Vagina (tissue), 2 donors: Measurements from ENCODE around the gene SLC23A2. TPM values are rescaled to one million over a fixed set of nuclear protein-coding genes. Genes with fewer than 3 reads are reported as not detected.
A peak's percentile ranks its signal among the peaks of the same experiment; 100 is the strongest.

ENCODE experiments used
- DNase-seq, 2 donors: peaks; one replicate each; pipeline ENCODE4 v3.0.0-alpha.2; 2017; ENCODE audit errors: extremely low spot score in 2 of 2
- H3K27ac ChIP-seq: fragments of 200-600 bp; sonication (generic); one replicate; pipeline ENCODE4 v1.5.1; 2019
- H3K27me3 ChIP-seq: fragments of 200-600 bp; sonication (generic); one replicate; pipeline ENCODE4 v1.5.1; 2019
- H3K36me3 ChIP-seq, 2 donors: fragments of 200-600 bp; sonication (generic); one replicate each; pipeline ENCODE4 v1.5.1; 2017 to 2019
- H3K4me1 ChIP-seq: fragments of 200-600 bp; sonication (generic); one replicate; pipeline ENCODE4 v1.5.1; 2019
- H3K4me3 ChIP-seq, 2 donors: fragments of 200-600 bp; sonication (generic); 1 replicate in 1 of 2; 2 replicates in 1 of 2; pipeline ENCODE4 v1.5.1; 2016 to 2019
- H3K9me3 ChIP-seq: fragments of 200-600 bp; sonication (generic); one replicate; pipeline ENCODE4 v1.5.1; 2019
- CTCF ChIP-seq, 3 experiments: fragments of 450-650 bp in 2 of 3; fragments of 200-600 bp in 1 of 3; sonication (generic) in 1 of 3; IDR thresholded peaks; one replicate each; pipeline ENCODE4 v1.5.1; 2017 to 2019; ENCODE audit warnings: antibody characterized with exemption in 3 of 3, mild to moderate bottlenecking in 2 of 3, moderate library complexity in 2 of 3
- POLR2A ChIP-seq, 2 donors: fragments of 450-650 bp; IDR thresholded peaks; one replicate each; pipeline ENCODE4 v1.6.1; 2017; ENCODE audit warnings: antibody characterized with exemption in 2 of 2, mild to moderate bottlenecking in 2 of 2, moderate library complexity in 2 of 2
- POLR2AphosphoS5 ChIP-seq, 2 donors: sonication (generic); formaldehyde crosslinking; IDR thresholded peaks; one replicate each; pipeline ENCODE4 v1.9.0; 2017; ENCODE audit warnings: antibody characterized with exemption in 2 of 2, mild to moderate bottlenecking in 2 of 2, low read depth in 1 of 2; ENCODE audit not compliant: insufficient read depth in 1 of 2
- intact Hi-C: fragments of 100-400 bp; cut with DNase I; formaldehyde crosslinking; loops from one replicate; pipeline ENCODE4 v1.15.1; 2023
- total RNA-seq: library from RNA; depleted of rRNA; stranded (reverse); fragments of >200 nt; gene quantifications from one replicate; pipeline ENCODE4 v1.2.3, GENCODE V29; 2016

The SLC23A2 gene
- total RNA-seq, 1 donor from 2014 or later = 14.7 TPM

DNA sequence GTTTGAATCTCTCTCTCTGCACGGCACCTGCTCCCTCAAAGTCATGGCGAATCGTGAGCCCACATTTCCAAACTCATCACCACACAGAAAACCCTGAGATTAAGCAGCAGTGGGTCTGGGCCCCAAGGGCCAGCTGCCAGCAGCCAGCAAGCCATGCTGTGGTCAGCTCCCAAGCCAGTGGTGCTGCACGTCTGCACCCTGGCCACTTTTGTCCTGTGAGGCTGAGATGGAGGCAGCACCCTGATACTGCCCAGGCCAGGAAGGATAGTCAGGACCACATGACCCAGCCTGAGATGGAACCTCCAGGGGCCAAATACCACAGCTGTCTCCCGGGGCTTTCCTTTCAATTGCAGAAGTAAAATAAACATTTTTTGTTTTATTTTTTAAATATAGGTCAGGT lies 185.7 kb downstream of the SLC23A2 start:
- no peak for TF ChIP-seq POLR2A (IDR thresholded peaks at IDR 0.05)
- Histone ChIP-seq H3K27me3 (no peaks in the 10 kb centered on the region), H3K4me1 (peaks cover 32% of the 10 kb centered on the region), H3K4me3 (no peak overlapping the region), H3K36me3 (no peaks in the 10 kb centered on the region), H3K9me3 (no peaks in the 10 kb centered on the region), H3K27ac (peak overlapping the region; percentile 69)
- intact Hi-C loops = no loop called here
- DNase-seq = no peak

DNA sequence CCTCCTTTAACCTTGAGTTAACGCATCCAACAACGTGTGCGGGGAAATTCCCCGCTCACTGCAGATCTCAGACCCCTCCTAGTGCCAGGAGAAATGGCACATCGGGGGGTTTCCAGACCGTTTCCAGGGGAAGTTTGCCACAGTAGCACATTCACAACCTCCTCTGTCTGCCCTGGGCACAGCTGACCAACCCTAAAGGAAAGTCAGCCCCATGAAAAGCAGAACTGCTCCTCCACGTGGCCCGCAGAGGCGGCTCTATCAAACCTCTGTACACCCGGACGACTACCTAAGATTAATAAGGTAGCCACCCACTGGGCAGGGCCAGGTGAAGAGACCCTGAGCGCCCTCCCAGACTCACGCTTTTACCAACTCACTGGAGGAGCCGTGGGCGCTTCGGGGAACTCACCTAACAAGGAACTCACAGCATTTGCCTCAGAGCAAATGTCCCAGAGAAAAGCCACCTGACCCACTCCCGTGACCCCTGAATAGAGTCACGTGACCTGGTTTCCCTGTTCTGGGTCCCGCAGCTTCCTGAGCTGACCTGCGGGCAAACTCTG lies 186.5 kb downstream of the SLC23A2 start:
- Histone ChIP-seq H3K9me3 (no peaks in the 10 kb centered on the region), H3K27me3 (no peaks in the 10 kb centered on the region), H3K4me3 (peak overlapping the region in 1 of 2 donors; percentile 5), H3K27ac (peak overlapping the region; percentile 69), H3K36me3 (no peaks in the 10 kb centered on the region), H3K4me1 (peaks cover 39% of the 10 kb centered on the region)
- no peak for TF ChIP-seq POLR2A (IDR thresholded peaks at IDR 0.05)
- no peak for TF ChIP-seq CTCF (IDR thresholded peaks at IDR 0.05)
- no peak for TF ChIP-seq POLR2AphosphoS5 (IDR thresholded peaks at IDR 0.05; ENCODE audit: insufficient read depth in 1 of 2, low read depth in 1 of 2)
- no peak for DNase-seq
- intact Hi-C loops = no loop called here

DNA sequence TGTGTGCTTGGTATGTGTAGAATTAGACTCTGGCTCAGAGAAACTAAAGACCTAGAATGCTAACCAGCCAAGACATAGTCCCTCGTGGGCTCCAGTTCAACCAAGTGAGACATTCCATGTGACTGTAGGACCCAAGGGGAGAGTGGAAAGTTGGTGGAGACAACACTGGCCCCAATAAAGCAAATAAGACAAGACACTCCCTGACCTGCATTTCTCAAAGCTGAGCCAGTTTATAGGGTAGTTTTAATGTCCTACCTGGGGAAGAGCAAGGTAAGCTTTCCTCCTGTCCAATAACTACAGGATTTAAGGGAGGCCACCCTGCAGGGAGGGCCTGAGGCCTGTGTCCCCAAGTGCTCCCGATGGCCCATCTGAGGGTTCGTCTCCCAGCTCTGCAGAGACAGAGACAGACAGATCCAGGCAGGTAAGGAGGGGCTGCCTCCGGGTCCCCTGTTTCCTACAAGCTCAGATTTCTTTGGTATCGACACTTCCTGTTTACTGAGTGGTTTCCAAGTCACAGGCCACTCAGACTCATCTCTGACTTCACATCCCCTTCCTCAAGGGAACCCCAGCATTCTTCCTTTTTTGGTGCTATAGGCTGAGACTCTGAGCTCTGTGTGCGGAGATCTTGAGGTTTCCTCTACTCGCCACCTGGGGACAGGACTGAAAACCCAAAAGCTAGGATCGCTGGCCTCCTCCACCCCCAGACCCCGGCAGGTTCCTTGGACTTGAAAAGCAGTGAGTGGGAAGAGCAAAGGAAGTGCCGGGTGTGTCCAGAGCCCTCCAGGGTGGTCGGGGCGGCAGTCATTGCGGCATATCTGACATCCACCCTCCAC lies 187.2 kb downstream of the SLC23A2 start:
- TF ChIP-seq CTCF (IDR thresholded peaks at IDR 0.05) (no peak), POLR2AphosphoS5 (IDR thresholded peaks at IDR 0.05; ENCODE audit: insufficient read depth in 1 of 2, low read depth in 1 of 2) (peak in 1 of 2 donors; percentile 38), POLR2A (IDR thresholded peaks at IDR 0.05) (peak in 1 of 2 donors; percentile 34)
- Histone ChIP-seq H3K4me1 (peaks cover 46% of the 10 kb centered on the region), H3K36me3 (no peaks in the 10 kb centered on the region), H3K9me3 (no peaks in the 10 kb centered on the region), H3K4me3 (peak overlapping the region in 1 of 2 donors; percentile 5), H3K27ac (peak overlapping the region; percentile 69), H3K27me3 (no peaks in the 10 kb centered on the region)
- intact Hi-C loops = no loop called here
- DNase-seq = no peak

DNA sequence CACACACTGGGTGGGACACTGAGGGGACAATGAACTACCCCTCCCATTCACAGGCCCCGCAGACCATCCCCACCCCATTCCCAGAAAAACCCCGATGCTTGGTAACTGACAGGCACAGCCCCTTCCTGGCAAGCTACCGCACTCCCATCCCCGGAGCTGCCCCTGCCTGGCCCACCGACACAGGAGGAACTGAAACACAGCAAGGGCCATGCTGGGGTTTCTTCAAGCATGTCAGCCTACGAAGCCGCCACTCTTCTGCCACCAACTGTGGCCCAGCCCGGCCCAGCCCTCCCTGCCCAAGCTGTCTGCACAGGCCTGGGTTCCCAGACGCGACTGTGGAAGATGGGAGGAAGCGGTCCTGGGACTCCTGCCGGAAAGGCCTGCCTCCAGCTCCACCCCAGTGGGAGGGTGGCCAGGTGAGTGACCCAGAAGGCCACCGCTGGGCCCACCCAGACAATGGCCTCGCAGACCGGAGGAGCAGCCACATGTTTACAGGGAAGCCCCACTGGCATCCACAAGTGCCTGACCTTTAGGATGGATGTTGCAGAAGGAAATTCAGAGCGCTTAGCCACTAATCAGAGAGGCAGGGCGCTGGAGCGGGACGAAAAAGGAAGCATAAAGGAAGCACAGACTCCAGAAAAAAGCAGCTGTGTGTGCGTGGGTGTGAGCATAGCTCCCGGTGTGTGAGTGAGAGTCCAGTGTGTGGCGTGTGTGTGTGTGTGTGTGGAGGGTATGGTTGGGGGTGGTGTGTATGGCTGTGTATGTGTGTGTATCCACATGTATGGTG lies 188.0 kb downstream of the SLC23A2 start:
- Histone ChIP-seq H3K4me3 (no peak overlapping the region), H3K36me3 (no peaks in the 10 kb centered on the region), H3K4me1 (peaks cover 48% of the 10 kb centered on the region), H3K27me3 (no peaks in the 10 kb centered on the region), H3K9me3 (no peaks in the 10 kb centered on the region), H3K27ac (peak overlapping the region; percentile 69)
- intact Hi-C loops = no loop called here
- no peak for DNase-seq
- TF ChIP-seq POLR2A (IDR thresholded peaks at IDR 0.05) = no peak
- TF ChIP-seq CTCF (IDR thresholded peaks at IDR 0.05) = no peak
- TF ChIP-seq POLR2AphosphoS5 (IDR thresholded peaks at IDR 0.05; ENCODE audit: insufficient read depth in 1 of 2, low read depth in 1 of 2) = no peak

DNA sequence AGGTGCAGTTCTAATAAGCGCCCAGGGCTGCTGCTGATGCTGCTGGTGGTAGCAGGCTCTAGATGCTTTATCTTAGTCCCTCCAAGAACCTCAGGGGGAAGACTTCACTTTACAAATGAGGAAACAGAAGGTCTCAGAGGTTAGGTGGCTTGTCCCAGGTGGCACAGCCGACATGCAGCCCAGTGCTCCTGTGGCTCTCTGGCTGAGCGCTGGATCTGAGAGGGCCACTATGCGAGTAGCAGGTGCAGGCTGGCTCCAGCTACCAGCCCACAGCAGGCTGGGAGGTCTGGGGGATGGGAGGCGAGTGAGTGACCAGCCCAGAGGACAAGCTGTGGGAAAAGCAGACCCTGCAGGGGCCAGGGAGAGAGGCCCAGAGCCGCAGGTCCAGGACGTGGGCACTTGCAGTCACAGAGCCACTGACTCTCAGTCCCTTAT lies 188.7 kb downstream of the SLC23A2 start:
- no peaks in the 10 kb centered on the region for H3K36me3 ChIP-seq
- H3K27ac ChIP-seq = peak overlapping the region; percentile 69
- intact Hi-C loops = no loop called here
- H3K9me3 ChIP-seq = no peaks in the 10 kb centered on the region
- H3K27me3 ChIP-seq = no peaks in the 10 kb centered on the region
- TF ChIP-seq CTCF (IDR thresholded peaks at IDR 0.05) (no peak), POLR2AphosphoS5 (IDR thresholded peaks at IDR 0.05; ENCODE audit: insufficient read depth in 1 of 2, low read depth in 1 of 2) (no peak)
- peak in 1 of 2 donors; percentile 74 for DNase-seq
- no peak overlapping the region for H3K4me3 ChIP-seq
- peaks cover 48% of the 10 kb centered on the region for H3K4me1 ChIP-seq
